Measurements from ENCODE around the gene KRIT1. TPM values are rescaled to one million over a fixed set of nuclear protein-coding genes. Genes with fewer than 3 reads are reported as not detected.

Gene KRIT1
- total RNA-seq, 2 experiments from 2014 or later, result 37.7 to 45.5 TPM

GRCh38 chr7:92246360-92247101, 817 bp upstream of the KRIT1 start:
- Mint-ChIP-seq H3K9me3 (ENCODE audit: low read depth) (no peaks in the 10 kb centered on the region), H3K27ac (peak overlapping the region; percentile 88), H3K4me3 (peak overlapping the region; percentile 97), H3K36me3 (ENCODE audit: low read depth) (peaks cover 3% of the 10 kb centered on the region), H3K4me1 (peaks cover 32% of the 10 kb centered on the region), H3K27me3 (no peaks in the 10 kb centered on the region)
- ChIA-PET CTCF (interaction anchor here (0.6 to 3.4 kb wide), 13 partner anchors 16 to 792 kb away, joined by 3 to 15 read pairs (median 3); partner anchors contain the start of genes GATAD1, PEX1 and RBM48), POLR2A (interaction anchor here (0.6 to 2.6 kb wide), 4 partner anchors 112 to 254 kb away, joined by 3 to 12 read pairs (median 6); partner anchors contain the start of genes CYP51A1 and GATAD1)
- ATAC-seq, result peak; percentile 45
- intact Hi-C loops (cut with DNase I, micrococcal nuclease), result loop anchor here (1.0 to 10.0 kb wide), 5 partner anchors 201 to 1758 kb away; partner anchors contain the start of genes BET1 (in 1 of the 2), GATAD1 (in 1 of the 2), PEX1 (in 1 of the 2) and RBM48 (in 1 of the 2)
- peak; percentile 46 for DNase-seq

GRCh38 chr7:92244808-92245486, 767 bp downstream of the KRIT1 start:
- Mint-ChIP-seq H3K27ac (peak overlapping the region; percentile 98), H3K27me3 (no peaks in the 10 kb centered on the region), H3K36me3 (ENCODE audit: low read depth) (peaks cover 3% of the 10 kb centered on the region), H3K4me1 (peaks cover 26% of the 10 kb centered on the region), H3K4me3 (peak overlapping the region; percentile 97), H3K9me3 (ENCODE audit: low read depth) (no peaks in the 10 kb centered on the region)
- ChIA-PET POLR2A (interaction anchor here (0.7 to 2.6 kb wide), 5 partner anchors 10 to 304 kb away, joined by 3 to 12 read pairs (median 4); partner anchors contain the start of genes CYP51A1, GATAD1, PEX1 and RBM48), CTCF (interaction anchor here (0.7 to 3.4 kb wide), 7 partner anchors 14 to 365 kb away, joined by 3 to 15 read pairs (median 5); partner anchors contain the start of genes GATAD1, PEX1 and RBM48)
- intact Hi-C loops (cut with DNase I, micrococcal nuclease), result loop anchor here (1.0 to 10.0 kb wide), 10 partner anchors 66 to 1760 kb away; partner anchors contain the start of genes CYP51A1 (in 2 of the 2), GATAD1 (in 2 of the 2), BET1 (in 1 of the 2) and LRRD1 (in 1 of the 2)
- DNase-seq, result peak; percentile 51
- ATAC-seq, result peak; percentile 10

GRCh38 chr7:92242972-92243371, 2.7 kb downstream of the KRIT1 start:
- no peaks in the 10 kb centered on the region for H3K9me3 Mint-ChIP-seq (ENCODE audit: low read depth)
- H3K4me3 Mint-ChIP-seq, result no peak overlapping the region
- ATAC-seq, result no peak
- peaks cover 22% of the 10 kb centered on the region for H3K4me1 Mint-ChIP-seq
- no peaks in the 10 kb centered on the region for H3K27me3 Mint-ChIP-seq
- peaks cover 10% of the 10 kb centered on the region for H3K36me3 Mint-ChIP-seq (ENCODE audit: low read depth)
- intact Hi-C loops (cut with DNase I, micrococcal nuclease), result loop anchor here in 1 of 2 experiments (10.0 kb wide), 1 partner anchor 1762 kb away; the partner anchor contains the start of gene BET1
- ChIA-PET POLR2A (no interaction called here), CTCF (interaction anchor here (1.3 to 3.2 kb wide), 2 partner anchors 19 to 205 kb away, joined by 3 to 9 read pairs; partner anchors contain the start of gene GATAD1)
- DNase-seq, result no peak
- H3K27ac Mint-ChIP-seq, result no peak overlapping the region

- Mint-ChIP-seq H3K36me3 (ENCODE audit: low read depth) (peaks cover 60% of the 10 kb centered on the region), H3K4me3 (no peak overlapping the region), H3K9me3 (ENCODE audit: low read depth) (peaks cover 2% of the 10 kb centered on the region), H3K27ac (no peak overlapping the region), H3K4me1 (peaks cover 12% of the 10 kb centered on the region), H3K27me3 (no peaks in the 10 kb centered on the region)
- intact Hi-C loops (cut with DNase I, micrococcal nuclease), result no loop called here
- ChIA-PET POLR2A (no interaction called here), CTCF (interaction anchor here (0.6 to 1.7 kb wide), 7 partner anchors 9 to 231 kb away, joined by 3 to 4 read pairs (median 3); partner anchors contain the start of genes ANKIB1 and KRIT1)
- no peak for DNase-seq
- no peak for ATAC-seq
Observed at GRCh38 chr7:92230547-92230946, 15.2 kb downstream of the KRIT1 start.

GRCh38 chr7:92228742-92229141, 17.0 kb downstream of the KRIT1 start:
- ChIA-PET POLR2A (no interaction called here), CTCF (no interaction called here)
- ATAC-seq (no peak), DNase-seq (no peak)
- H3K4me1 Mint-ChIP-seq, result peaks cover 12% of the 10 kb centered on the region
- H3K9me3 Mint-ChIP-seq (ENCODE audit: low read depth), result peaks cover 2% of the 10 kb centered on the region
- no peaks in the 10 kb centered on the region for H3K27me3 Mint-ChIP-seq
- peak overlapping the region; percentile 52 for H3K27ac Mint-ChIP-seq
- H3K36me3 Mint-ChIP-seq (ENCODE audit: low read depth), result peaks cover 59% of the 10 kb centered on the region
- no peak overlapping the region for H3K4me3 Mint-ChIP-seq
- intact Hi-C loops (cut with DNase I, micrococcal nuclease), result no loop called here

GRCh38 chr7:92228100-92228499, 17.6 kb downstream of the KRIT1 start:
- H3K9me3 Mint-ChIP-seq (ENCODE audit: low read depth), result peaks cover 2% of the 10 kb centered on the region
- no peak overlapping the region for H3K27ac Mint-ChIP-seq
- H3K4me3 Mint-ChIP-seq, result no peak overlapping the region
- ChIA-PET POLR2A (no interaction called here), CTCF (interaction anchor here (0.6 kb wide), 1 partner anchor 140 kb away, joined by 3 read pairs; no protein-coding TSS in a partner anchor)
- H3K36me3 Mint-ChIP-seq (ENCODE audit: low read depth), result peaks cover 54% of the 10 kb centered on the region
- no peak for DNase-seq
- H3K27me3 Mint-ChIP-seq, result no peaks in the 10 kb centered on the region
- intact Hi-C loops (cut with DNase I, micrococcal nuclease), result no loop called here
- H3K4me1 Mint-ChIP-seq, result peaks cover 12% of the 10 kb centered on the region
- peak; percentile 51 for ATAC-seq

GRCh38 chr7:92226981-92227380, 18.7 kb downstream of the KRIT1 start:
- intact Hi-C loops (cut with DNase I, micrococcal nuclease), result no loop called here
- no peak overlapping the region for H3K27ac Mint-ChIP-seq
- POLR2A ChIA-PET, result no interaction called here
- peaks cover 52% of the 10 kb centered on the region for H3K36me3 Mint-ChIP-seq (ENCODE audit: low read depth)
- peaks cover 12% of the 10 kb centered on the region for H3K4me1 Mint-ChIP-seq
- ATAC-seq, result no peak
- no peak for DNase-seq
- CTCF ChIA-PET, result interaction anchor here (0.6 kb wide), 1 partner anchor 188 kb away, joined by 3 read pairs; no protein-coding TSS in a partner anchor
- H3K27me3 Mint-ChIP-seq, result no peaks in the 10 kb centered on the region
- no peak overlapping the region for H3K4me3 Mint-ChIP-seq
- peaks cover 2% of the 10 kb centered on the region for H3K9me3 Mint-ChIP-seq (ENCODE audit: low read depth)

- ChIA-PET CTCF (interaction anchor here (0.7 to 1.2 kb wide), 2 partner anchors 8 to 187 kb away, joined by 3 to 4 read pairs; no protein-coding TSS in a partner anchor), POLR2A (no interaction called here)
- no peaks in the 10 kb centered on the region for H3K27me3 Mint-ChIP-seq
- no peak overlapping the region for H3K4me3 Mint-ChIP-seq
- peaks cover 46% of the 10 kb centered on the region for H3K36me3 Mint-ChIP-seq (ENCODE audit: low read depth)
- H3K9me3 Mint-ChIP-seq (ENCODE audit: low read depth), result no peaks in the 10 kb centered on the region
- no peaks in the 10 kb centered on the region for H3K4me1 Mint-ChIP-seq
- H3K27ac Mint-ChIP-seq, result no peak overlapping the region
- DNase-seq (no peak), ATAC-seq (no peak)
- intact Hi-C loops (cut with DNase I, micrococcal nuclease), result no loop called here
Observed at GRCh38 chr7:92221766-92222165, 23.9 kb downstream of the KRIT1 start.

- ChIA-PET POLR2A (interaction anchor here (0.7 kb wide), 1 partner anchor 307 kb away, joined by 5 read pairs; no protein-coding TSS in a partner anchor), CTCF (interaction anchor here (0.8 kb wide), 1 partner anchor 77 kb away, joined by 5 read pairs; no protein-coding TSS in a partner anchor)
- peaks cover 70% of the 10 kb centered on the region for H3K36me3 Mint-ChIP-seq (ENCODE audit: low read depth)
- H3K9me3 Mint-ChIP-seq (ENCODE audit: low read depth), result peaks cover 18% of the 10 kb centered on the region
- DNase-seq, result no peak
- no peak overlapping the region for H3K27ac Mint-ChIP-seq
- no peak for ATAC-seq
- peaks cover 16% of the 10 kb centered on the region for H3K4me1 Mint-ChIP-seq
- intact Hi-C loops (cut with DNase I, micrococcal nuclease), result no loop called here
- H3K27me3 Mint-ChIP-seq, result no peaks in the 10 kb centered on the region
- no peak overlapping the region for H3K4me3 Mint-ChIP-seq
Observed at GRCh38 chr7:92206672-92207071, 39.0 kb downstream of the KRIT1 start.

- Mint-ChIP-seq H3K4me1 (peaks cover 16% of the 10 kb centered on the region), H3K4me3 (no peak overlapping the region), H3K27me3 (no peaks in the 10 kb centered on the region), H3K9me3 (ENCODE audit: low read depth) (peaks cover 18% of the 10 kb centered on the region), H3K27ac (no peak overlapping the region), H3K36me3 (ENCODE audit: low read depth) (peaks cover 67% of the 10 kb centered on the region)
- ChIA-PET POLR2A (no interaction called here), CTCF (no interaction called here)
- no peak for ATAC-seq
- intact Hi-C loops (cut with DNase I, micrococcal nuclease), result no loop called here
- no peak for DNase-seq
Observed at GRCh38 chr7:92205987-92206386, 39.7 kb downstream of the KRIT1 start.

- Mint-ChIP-seq H3K27ac (no peak overlapping the region), H3K9me3 (ENCODE audit: low read depth) (no peaks in the 10 kb centered on the region), H3K4me3 (no peak overlapping the region), H3K4me1 (peaks cover 5% of the 10 kb centered on the region), H3K27me3 (no peaks in the 10 kb centered on the region), H3K36me3 (ENCODE audit: low read depth) (peaks cover 41% of the 10 kb centered on the region)
- intact Hi-C loops (cut with DNase I, micrococcal nuclease), result no loop called here
- DNase-seq (no peak), ATAC-seq (no peak)
- ChIA-PET POLR2A (no interaction called here), CTCF (interaction anchor here (0.6 to 1.7 kb wide), 2 partner anchors 12 to 21 kb away, joined by 4 to 5 read pairs; partner anchors contain the start of gene LRRD1)
Observed at GRCh38 chr7:92200791-92201190, 44.9 kb downstream of the KRIT1 start.
